ENCODE measurements around the gene TLE4.
"Not testable (repeated sequence)": the region's sequence is repeated elsewhere in the genome, so short reads cannot be mapped to it uniquely, and the experiment has no call there.

Gene TLE4

DNA sequence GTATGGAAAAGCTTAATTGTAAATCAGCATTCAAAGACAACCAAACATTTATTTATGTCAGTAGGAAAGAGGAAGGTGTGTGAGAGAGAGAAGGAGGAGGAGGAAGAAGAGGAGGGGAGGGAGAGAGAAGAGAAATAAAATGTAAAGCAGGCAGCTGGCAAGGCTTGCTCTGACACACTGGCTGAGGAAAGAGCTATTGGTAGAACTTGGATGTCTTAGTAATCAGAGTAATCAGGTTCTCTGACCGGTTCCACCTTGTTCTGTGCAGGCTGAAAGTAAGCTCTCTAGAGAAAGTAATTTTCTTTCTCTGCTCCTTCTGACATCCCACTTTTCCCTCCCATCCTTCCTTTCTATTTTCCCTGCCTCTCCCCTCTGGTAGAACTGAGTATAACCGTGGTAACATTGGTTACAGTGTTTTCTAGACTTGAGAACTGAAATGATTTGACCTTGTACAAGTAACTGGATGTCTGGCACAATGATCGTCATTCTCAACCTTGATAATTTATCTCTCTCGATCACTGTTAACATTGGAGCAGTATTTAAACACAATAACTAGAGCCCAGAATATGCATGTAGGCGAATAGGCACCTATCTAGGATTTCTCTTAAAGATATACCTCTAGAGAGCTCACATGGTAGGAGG, 33.3 kb downstream of the TLE4 start:
- DNase-seq, result no peak

DNA sequence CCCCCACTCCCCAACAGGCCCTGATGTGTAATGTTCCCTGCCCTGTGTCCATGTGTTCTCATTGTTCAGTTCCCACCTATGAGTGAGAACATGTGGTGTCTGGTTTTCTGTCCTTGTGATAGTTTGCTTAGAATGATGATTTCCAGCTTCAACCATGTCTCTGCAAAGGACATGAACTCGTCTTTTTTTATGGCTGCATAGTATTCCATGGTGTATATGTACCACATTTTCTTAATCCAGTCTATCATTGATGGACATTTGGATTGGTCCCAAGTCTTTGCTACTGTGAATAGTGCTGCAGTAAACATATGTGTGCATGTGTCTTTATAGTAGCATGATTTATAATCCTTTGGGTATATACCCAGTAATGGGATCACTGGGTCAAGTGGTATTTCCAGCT, 34.8 kb downstream of the TLE4 start:
- DNase-seq, result not testable (repeated sequence)

- no peak for DNase-seq
Measured at GRCh38 chr9:79609468-79610018, 37.8 kb downstream of the TLE4 start.

DNA sequence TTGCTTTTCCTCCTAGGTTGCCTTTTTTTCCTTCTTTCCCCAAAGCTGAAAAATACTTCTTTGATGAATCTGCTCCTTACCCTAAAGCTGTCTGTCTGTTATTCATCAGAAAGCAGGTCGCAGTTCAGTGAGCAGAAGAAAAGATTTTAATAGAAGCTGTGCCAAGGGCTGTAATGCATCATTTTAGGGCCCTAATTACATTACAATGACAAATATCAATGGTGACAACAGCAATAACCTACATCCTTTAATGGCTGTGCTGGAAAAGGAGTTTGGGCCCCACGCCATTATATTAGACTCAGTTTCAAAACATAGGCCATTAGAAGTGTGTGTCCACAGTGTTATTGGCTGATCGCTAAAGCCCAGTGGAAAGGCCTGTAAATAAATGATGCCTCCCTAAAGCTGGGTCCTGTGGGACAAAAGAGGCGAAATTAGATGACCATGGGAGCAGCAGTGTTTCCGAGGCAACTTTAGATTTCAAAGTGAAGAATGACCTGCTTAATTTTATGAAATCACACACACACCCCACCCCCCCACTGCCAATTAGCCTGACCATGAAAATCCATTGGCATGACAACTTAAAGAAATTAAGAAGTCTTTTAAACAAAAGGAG, 38.4 kb downstream of the TLE4 start:
- DNase-seq, result no peak

- no peak for DNase-seq
Measured at GRCh38 chr9:79610791-79611614, 39.2 kb downstream of the TLE4 start.

- no peak for DNase-seq
Measured at GRCh38 chr9:79613145-79613544, 41.4 kb downstream of the TLE4 start.

GRCh38 chr9:79615038-79615437, 43.3 kb downstream of the TLE4 start:
- no peak for DNase-seq

- DNase-seq, result no peak
Measured at GRCh38 chr9:79616013-79616412, 44.2 kb downstream of the TLE4 start.

DNA sequence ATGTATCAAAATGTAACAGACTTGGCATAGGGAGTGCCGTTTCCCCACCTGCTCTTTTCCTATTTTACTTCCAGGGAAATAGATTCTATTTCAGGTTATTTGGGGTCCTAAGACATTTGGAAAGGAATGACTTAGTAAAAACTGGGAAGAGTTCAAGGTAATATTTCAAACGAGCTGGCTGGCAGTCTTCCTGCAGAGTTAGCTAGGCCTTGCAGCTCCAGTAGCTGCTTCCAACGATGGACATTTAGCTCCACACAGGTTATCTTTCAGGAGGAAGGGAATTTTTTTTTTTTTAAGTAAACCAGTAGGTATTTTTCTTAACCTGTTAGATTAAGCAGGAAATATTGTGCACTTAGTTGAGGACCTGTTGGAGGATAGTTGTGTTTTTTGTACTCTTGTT, 45.2 kb downstream of the TLE4 start:
- DNase-seq, result no peak

DNA sequence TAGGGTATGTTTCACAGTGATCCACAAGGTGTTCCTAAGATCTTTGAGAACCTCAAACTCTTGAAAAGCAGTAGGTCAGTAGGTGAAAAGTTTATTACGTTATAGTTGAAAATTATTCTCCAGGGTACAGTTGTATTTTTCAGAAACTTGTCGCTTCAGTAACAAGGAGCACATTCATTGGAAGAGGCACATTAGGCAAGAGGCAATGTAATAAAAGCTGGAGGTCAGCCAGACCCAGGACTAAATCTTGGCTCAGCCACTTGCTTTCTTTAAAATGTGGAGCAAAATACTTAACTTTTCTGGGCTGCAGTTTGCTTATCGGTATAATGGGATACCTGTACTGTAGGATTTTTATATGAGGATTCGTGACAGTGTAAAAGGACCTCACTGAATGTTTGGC, 45.6 kb downstream of the TLE4 start:
- DNase-seq, result no peak

GRCh38 chr9:79619930-79620329, 48.2 kb downstream of the TLE4 start:
- DNase-seq, result no peak

DNA sequence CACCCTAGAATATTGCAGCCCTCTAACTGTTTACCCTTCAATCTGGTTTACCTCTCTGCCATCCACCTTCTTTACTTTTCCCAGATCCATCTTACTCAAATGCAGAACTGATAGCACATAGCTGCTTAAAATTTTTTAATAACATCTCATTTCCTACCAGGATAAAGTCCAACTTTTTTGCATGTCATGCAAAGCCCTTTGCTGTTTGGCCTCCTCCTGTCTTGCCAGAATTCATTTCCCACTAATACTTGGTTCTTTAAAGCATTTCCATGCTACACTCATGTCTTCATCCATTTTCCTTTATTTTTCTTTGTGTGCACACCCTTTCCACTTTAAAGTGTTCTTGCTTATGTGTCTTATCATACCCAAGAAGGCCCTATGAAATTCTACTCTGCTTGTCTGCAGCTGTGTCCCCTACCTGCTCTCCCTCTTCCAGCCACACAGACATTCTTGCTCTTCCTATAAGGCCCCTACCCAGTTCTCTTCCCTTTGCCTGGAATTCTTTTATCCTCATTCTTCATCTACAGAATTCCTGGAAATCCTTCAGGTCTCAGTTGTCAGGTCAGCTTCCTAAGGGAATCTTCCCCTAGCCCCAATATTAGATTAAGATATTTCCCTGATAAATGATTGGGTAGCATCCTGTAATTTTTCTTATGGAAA, 50.3 kb downstream of the TLE4 start:
- DNase-seq, result no peak

- no peak for DNase-seq
Measured at GRCh38 chr9:79623799-79624721, 52.3 kb downstream of the TLE4 start.

DNA sequence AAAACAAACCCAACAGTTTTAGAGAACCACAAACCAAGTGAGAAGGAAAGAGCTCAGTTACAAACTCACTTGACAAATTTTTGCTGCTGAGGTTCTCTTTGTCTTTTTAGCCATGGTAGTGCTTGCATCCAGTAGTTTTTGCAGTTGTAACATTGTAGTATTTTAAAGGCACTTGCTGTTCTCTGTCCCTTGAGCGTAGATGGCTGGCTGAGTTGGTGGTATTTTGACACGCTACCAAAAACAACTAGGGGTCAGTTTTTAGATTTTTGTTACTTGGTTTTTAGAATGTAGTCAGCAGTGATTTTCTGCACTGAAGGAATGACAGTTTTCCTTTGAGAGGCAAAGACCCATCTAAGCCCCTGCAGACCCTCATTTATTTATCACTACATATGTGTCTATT, 58.0 kb downstream of the TLE4 start:
- DNase-seq, result no peak

GRCh38 chr9:79630521-79631403, 59.0 kb downstream of the TLE4 start:
- DNase-seq, result no peak

DNA sequence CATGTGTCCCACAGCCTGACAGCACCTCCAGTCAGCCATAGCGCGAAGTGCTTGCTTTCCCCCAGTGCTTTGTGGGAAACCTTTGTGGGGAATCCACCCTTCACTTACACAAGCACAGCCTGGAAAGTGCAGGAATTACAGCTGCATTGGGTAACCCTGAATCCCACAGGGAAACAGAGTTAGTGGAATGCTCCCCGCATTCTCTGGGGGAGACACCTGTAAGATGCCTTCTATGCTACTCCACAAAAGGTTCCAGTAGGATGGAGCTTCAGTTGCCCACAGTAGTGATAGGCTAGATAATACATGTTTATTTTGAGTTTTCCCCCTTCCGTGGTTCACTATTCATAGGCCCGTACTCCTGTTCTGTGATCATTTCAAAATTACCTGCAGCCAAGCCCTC, 60.3 kb downstream of the TLE4 start:
- DNase-seq, result no peak

- no peak for DNase-seq
Measured at GRCh38 chr9:79632705-79633104, 60.9 kb downstream of the TLE4 start.

DNA sequence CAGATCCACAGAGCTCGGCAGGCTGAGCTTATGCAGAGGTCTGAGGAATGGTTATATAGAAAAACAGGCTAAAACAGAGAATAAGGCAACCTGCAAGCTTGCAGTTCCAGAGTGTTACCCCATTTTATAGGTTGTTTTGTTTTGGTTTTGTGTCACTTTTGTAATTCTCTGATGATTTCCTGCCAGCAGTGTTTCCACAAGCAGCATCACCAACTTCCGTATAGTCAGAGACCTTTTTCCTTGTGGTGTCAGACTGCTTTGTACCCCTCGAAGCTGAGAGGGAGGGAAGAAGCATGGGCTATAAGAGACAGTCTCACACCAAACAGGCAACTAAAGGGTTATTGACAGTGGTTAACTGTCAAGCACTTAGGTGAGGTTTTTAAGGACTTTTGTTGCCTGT, 61.8 kb downstream of the TLE4 start:
- DNase-seq, result no peak

DNA sequence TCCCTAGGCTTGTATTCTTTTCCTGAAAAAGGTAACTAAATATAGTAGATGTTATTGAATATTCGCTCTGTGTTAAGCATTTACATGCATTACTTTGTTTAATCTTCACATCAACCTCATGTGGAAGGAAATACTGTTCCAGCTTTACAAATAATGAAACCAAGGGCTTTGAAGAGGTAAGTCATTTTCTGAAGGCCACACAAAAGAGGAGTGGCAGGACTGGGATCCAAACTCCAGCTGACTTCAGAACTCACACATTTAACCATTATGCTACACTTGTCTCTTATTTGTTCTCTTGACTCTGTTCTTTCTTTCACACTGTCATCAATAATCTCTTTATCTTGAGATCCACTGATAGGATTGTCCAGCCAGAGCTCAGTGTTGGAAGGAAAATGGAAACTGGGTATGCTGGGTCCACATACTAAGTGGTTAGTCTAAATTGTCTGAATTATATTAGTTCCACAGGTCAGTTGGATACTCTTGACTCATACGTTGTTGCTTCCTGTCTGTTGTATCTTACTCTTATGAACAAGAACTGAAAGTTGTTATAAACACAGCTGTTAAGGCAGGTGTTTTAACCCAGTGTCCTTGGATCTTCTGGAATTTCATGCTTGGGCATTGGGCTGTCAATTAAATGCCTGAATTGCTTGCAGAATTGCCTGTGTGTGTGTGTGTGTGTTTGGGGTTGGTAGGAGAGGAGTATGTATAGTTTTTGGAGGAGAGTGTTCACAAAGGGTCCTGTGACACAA, 65.6 kb downstream of the TLE4 start:
- no peak for DNase-seq

DNA sequence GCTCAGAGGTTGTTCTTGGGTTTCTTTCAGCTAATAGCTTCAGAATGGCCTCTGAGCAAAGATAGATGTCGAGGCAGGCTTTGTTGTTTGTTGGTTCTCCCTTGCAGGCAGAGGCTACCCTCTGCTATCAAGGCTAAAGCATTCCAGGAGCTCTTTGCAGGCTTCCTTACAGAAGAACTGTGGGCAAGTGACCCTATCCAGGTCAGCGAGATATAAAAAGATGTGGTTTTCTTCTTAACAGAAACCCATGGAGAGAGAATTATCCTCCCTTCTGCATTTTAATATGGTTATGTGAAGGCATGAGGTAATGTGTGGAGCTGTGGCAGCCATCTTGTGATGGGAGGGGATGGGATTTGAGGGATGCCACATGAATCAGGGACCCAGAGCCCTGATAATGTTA, 67.0 kb downstream of the TLE4 start:
- no peak for DNase-seq
